ENCODE results near the gene TMEM198.

TMEM198 gene, protein sequence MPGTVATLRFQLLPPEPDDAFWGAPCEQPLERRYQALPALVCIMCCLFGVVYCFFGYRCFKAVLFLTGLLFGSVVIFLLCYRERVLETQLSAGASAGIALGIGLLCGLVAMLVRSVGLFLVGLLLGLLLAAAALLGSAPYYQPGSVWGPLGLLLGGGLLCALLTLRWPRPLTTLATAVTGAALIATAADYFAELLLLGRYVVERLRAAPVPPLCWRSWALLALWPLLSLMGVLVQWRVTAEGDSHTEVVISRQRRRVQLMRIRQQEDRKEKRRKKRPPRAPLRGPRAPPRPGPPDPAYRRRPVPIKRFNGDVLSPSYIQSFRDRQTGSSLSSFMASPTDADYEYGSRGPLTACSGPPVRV

DNA sequence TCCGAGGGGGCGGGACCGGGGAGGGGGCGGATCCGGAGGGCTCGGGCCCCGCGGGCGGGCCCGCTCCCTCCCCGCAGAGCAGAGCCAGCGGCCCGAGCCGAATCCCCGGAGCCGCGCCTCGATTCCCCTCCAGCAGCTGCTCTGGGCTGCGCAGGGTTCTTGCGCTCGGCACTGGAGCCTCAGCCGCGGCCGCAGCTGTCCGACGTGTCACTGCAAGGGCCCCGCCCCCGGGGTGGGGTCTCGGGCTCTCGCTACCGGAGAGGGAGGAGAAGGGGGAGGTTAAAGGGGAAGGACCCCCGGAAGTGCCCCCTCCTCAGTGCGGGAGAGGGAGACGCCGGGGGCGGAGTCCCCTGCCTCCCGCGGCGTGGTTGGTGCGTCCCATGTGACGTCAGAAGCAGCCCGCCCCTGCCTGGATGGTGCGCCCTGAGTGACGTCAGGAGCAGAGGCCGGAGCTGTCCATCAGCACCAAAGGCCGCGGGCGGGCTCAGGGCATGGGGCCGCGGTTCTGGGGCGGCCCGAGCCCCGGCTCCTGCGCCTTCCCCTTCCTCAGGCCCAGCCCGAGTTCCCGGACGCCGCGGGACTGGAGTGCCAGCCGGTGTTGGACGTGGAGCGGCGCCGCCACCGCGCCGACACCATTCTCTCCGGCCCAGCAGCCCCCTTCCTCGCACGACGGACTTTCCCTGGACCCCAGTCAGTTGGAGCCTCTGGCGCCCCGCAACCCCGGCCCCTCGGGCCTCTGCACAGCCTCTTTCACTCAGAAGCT is at the start of gene TMEM198, which contains the start of gene CHPF:
Gene TMEM198 (plus strand): TSS at position 433 of the 763 bp plus-strand sequence. CDS start 700 bp downstream, outside the sequence.
Gene CHPF (minus strand): TSS at position 214 of the 763 bp plus-strand sequence. CDS start 271 bp downstream, outside the sequence.
- peak within 1 kb of the TSS; percentile 80 for H3K27ac ChIP-seq (ENCODE audit: low read depth, low read length)
- H3K27me3 ChIP-seq (ENCODE audit: control insufficient read depth in 1 of 2, insufficient read depth in 2 of 2, low read length in 2 of 2) = no peaks in the 10 kb centered on the region
- H3K9ac ChIP-seq (ENCODE audit: low read length) = peak within 1 kb of the TSS; percentile 61
- peaks cover 15% of the 10 kb centered on the region for H3K36me3 ChIP-seq (ENCODE audit: insufficient read depth, low read length)
- no peaks in the 10 kb centered on the region for H3K9me3 ChIP-seq (ENCODE audit: low read length)
- peak within 1 kb of the TSS; percentile 58 to 78 for H3K4me3 ChIP-seq (ENCODE audit: low read depth in 1 of 2, low read length in 2 of 2)
- peaks cover 23% of the 10 kb centered on the region for H3K4me1 ChIP-seq (ENCODE audit: insufficient read depth, low read length)

DNA sequence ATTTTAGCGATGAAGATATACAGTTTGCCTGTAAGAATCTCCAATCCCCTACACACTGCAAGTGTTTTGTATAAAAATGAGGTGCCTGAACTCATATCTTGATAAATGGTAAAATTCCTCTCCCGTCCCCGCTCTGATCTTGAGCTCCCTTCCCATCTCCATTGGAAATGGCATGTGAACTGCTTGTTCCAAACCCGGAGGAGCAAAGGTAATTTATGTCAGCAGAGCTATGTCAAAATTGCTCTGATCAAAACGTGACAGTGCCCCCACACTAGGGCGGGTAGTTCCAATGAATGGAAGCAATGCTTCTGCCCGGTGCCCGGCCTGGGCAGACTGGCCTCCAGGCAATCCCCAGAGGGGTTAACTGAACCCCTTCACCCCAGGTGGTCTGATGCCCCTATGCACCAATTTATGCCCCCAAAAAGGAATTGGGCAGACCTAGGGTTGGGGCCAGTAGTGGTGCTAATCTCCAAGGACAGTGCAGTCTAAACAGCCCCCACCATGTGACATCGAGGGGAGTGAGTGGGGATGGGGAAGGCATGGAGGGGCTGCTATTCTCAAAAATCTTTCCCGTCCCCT is 48.8 kb upstream of the TMEM198 start:
- peaks cover 22% of the 10 kb centered on the region for H3K36me3 ChIP-seq (ENCODE audit: insufficient read depth, low read length)
- H3K27ac ChIP-seq (ENCODE audit: low read depth, low read length) = peak overlapping the region; percentile 35
- peaks cover 39% of the 10 kb centered on the region for H3K4me1 ChIP-seq (ENCODE audit: insufficient read depth, low read length)
- no peaks in the 10 kb centered on the region for H3K27me3 ChIP-seq (ENCODE audit: control insufficient read depth in 1 of 2, insufficient read depth in 2 of 2, low read length in 2 of 2)
- no peak overlapping the region for H3K4me3 ChIP-seq (ENCODE audit: low read depth in 1 of 2, low read length in 2 of 2)
- H3K9me3 ChIP-seq (ENCODE audit: low read length) = no peaks in the 10 kb centered on the region
- no peak overlapping the region for H3K9ac ChIP-seq (ENCODE audit: low read length)

DNA sequence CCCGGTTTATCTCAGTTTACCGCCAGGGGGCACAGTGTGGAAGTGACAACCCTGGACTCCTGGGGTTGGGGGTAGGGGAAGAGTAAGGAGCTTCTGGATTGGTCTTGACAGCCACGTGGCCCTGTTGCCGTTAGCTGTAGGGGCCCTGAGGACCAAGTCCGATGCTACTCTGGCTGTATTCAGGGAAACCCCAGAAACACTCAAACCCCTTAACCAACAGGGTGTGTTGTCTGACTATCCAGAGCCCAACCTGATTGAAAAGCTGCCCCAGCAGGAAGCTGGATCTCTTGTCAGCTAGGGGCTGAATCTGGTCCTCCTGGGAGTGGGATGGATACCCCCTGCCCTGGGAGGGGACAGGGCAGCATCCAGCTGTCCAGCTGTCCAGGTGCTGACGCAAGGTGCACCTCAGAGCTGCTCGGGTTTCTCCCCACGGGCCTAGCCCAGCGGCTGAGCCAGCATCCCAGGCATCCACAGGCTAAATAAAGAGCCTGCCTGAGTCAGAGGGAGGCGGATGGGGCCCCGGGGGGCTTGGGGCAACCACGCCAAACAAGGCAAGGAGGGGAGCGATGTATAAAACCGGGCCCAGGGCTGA is 48.2 kb upstream of the TMEM198 start:
- H3K27me3 ChIP-seq (ENCODE audit: control insufficient read depth in 1 of 2, insufficient read depth in 2 of 2, low read length in 2 of 2) = no peaks in the 10 kb centered on the region
- peak overlapping the region; percentile 95 for H3K27ac ChIP-seq (ENCODE audit: low read depth, low read length)
- H3K9me3 ChIP-seq (ENCODE audit: low read length) = no peaks in the 10 kb centered on the region
- peaks cover 16% of the 10 kb centered on the region for H3K36me3 ChIP-seq (ENCODE audit: insufficient read depth, low read length)
- peaks cover 39% of the 10 kb centered on the region for H3K4me1 ChIP-seq (ENCODE audit: insufficient read depth, low read length)
- no peak overlapping the region for H3K4me3 ChIP-seq (ENCODE audit: low read depth in 1 of 2, low read length in 2 of 2)
- H3K9ac ChIP-seq (ENCODE audit: low read length) = no peak overlapping the region

DNA sequence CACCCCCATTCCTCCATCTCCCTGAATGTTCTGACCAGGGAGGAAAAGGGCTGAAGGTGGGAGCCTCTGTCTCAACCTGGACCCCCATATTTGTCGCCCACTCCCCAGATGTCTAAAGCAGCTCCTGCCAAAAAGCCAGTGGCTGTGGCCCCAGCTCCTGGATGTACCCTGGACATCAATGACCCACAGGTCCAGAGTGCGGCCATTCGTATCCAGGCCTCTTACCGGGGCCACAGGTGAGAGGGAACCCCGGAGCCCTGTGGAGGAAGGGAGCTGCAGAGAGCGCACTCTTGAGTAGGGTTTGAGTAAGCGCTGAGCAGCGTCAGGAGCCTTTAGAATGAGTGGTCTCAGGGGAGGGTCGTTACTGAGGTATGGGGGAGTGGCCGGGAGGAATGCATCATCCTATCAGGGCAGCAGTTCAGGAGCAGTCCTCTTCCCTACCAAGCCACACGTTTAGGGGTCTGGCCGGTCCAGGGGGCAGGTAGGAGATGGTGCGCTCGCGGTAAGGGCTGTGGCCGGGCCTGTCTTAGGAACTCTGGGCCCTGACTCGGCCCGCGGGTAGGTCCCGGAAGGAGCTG is 47.5 kb upstream of the TMEM198 start:
- Histone ChIP-seq H3K27ac (ENCODE audit: low read depth, low read length) (peak overlapping the region; percentile 95), H3K4me3 (ENCODE audit: low read depth in 1 of 2, low read length in 2 of 2) (peak overlapping the region in 1 of 2 donors; percentile 36), H3K27me3 (ENCODE audit: control insufficient read depth in 1 of 2, insufficient read depth in 2 of 2, low read length in 2 of 2) (no peaks in the 10 kb centered on the region), H3K9ac (ENCODE audit: low read length) (no peak overlapping the region), H3K9me3 (ENCODE audit: low read length) (no peaks in the 10 kb centered on the region), H3K4me1 (ENCODE audit: insufficient read depth, low read length) (peaks cover 39% of the 10 kb centered on the region), H3K36me3 (ENCODE audit: insufficient read depth, low read length) (peaks cover 10% of the 10 kb centered on the region)

DNA sequence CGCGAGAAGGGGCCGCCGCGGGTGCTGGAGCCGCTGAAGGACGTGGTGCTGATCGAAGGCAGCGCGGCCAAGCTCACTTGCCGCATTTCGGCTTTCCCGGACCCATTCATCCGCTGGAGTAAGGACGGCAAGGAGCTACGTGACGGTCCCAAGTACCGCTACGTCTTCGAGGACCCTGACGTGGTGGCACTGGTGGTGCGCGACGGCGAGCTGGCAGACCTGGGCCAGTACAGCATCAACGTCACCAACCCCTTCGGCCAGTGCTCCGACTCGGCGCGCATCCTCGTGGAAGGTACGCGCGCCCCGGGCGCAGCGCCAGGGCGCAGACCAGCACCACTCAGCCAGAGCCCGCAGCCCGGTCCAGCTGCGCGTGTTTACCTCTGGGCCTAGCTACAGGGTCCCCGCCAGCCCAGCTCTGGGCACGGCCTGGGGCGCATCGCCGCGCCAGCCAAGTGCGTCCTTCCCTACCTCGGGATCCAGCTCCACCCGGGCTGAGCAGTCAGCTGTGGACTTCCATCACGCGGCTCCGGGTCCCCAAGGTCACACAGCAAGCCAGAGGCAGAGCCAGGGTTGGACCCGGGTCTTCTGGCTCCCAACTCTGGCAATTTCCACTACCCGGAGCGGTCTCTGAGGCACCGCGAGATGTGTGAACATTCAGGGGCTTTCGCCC is 46.9 kb upstream of the TMEM198 start:
- Histone ChIP-seq H3K27me3 (ENCODE audit: control insufficient read depth in 1 of 2, insufficient read depth in 2 of 2, low read length in 2 of 2) (no peaks in the 10 kb centered on the region), H3K9me3 (ENCODE audit: low read length) (no peaks in the 10 kb centered on the region), H3K9ac (ENCODE audit: low read length) (peak overlapping the region; percentile 66), H3K4me3 (ENCODE audit: low read depth in 1 of 2, low read length in 2 of 2) (peak overlapping the region; percentile 36 to 83), H3K4me1 (ENCODE audit: insufficient read depth, low read length) (peaks cover 39% of the 10 kb centered on the region), H3K27ac (ENCODE audit: low read depth, low read length) (peak overlapping the region; percentile 95), H3K36me3 (ENCODE audit: insufficient read depth, low read length) (peaks cover 10% of the 10 kb centered on the region)

DNA sequence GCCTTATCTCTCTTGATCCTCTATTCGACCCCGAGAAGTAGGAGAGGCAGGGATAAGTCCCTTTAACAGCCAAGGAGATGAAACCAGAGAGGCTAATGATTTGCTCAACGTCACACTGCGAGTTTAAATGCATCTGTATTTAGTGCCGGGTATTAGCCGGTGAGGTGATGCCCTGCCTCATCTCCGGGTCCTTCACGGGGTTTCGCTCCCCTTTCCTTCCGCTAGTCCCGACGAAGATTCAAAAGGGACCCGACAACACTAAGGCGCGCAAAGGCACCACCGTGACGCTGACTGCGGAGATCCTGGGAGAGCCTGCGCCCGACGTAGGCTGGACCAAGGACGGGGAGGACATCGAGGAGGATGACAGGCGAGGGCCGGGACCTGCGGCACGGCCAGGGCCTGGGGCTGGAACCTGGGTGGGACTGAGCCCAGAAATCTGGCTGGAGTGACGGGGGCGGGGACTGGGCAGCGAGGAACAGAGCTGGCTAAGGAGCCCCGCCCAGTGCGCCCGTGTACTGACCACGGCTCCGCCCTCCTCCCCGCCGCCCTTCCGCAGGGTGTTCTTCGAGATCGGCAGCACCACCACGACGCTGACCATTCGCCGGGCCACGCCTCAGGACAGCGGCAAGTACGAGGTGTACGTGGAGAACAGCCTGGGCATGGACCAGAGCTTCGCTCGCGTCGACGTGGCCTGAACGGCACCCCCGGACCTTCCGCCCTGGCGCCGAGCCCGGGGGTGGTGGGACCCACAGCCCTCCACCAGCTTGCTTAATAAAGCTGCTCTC is 46.1 kb upstream of the TMEM198 start:
- peak overlapping the region; percentile 56 to 83 for H3K4me3 ChIP-seq (ENCODE audit: low read depth in 1 of 2, low read length in 2 of 2)
- no peaks in the 10 kb centered on the region for H3K9me3 ChIP-seq (ENCODE audit: low read length)
- H3K9ac ChIP-seq (ENCODE audit: low read length) = peak overlapping the region; percentile 89
- no peaks in the 10 kb centered on the region for H3K27me3 ChIP-seq (ENCODE audit: control insufficient read depth in 1 of 2, insufficient read depth in 2 of 2, low read length in 2 of 2)
- peak overlapping the region; percentile 95 for H3K27ac ChIP-seq (ENCODE audit: low read depth, low read length)
- H3K36me3 ChIP-seq (ENCODE audit: insufficient read depth, low read length) = peaks cover 9% of the 10 kb centered on the region
- H3K4me1 ChIP-seq (ENCODE audit: insufficient read depth, low read length) = peaks cover 39% of the 10 kb centered on the region

DNA sequence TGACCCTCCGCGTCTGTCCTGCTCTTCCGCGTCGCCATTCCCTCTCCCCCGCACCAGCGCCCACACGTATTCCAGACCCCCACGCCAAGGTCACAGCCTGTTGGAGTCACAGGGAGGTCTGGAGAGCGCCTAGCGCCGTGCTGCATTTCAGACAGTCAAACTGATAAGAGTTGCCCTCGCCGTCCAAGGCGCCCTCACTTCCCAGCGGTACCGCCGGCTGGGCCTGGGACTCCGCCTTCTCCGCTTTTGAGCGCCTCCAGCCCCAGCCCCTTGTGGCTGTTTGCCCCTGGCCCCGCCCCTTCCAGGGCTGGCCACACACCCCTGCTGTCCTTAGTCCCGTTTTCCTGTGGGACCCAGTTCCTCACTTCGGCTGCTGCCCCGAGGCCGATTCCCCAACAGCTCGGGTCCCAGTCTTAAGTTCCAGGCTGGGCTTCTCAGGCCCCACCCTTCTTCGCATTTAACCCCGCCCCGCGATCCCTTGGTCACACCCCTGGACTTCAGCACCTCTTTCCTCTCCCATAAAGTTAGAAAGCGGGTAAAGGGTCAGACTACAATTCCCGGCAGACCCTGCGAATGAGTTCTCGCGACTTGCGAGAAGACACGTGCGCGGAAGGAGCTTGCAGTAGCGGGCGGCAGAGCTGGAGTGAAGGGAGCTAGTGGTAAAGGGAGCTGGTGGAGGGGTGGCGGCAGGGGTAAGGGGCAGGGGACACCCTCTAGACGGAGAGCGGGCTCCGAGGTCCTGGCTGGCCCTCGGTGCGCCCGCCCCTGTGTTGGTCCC is 45.4 kb upstream of the TMEM198 start, which contains the start of gene GMPPA:
Gene GMPPA (plus strand): TSS at position 612 of the 778 bp plus-strand sequence. CDS start 1,085 bp downstream, outside the sequence.
- Histone ChIP-seq H3K36me3 (ENCODE audit: insufficient read depth, low read length) (peaks cover 13% of the 10 kb centered on the region), H3K27ac (ENCODE audit: low read depth, low read length) (peak within 1 kb of the TSS; percentile 95), H3K4me3 (ENCODE audit: low read depth in 1 of 2, low read length in 2 of 2) (peak within 1 kb of the TSS; percentile 56 to 83), H3K4me1 (ENCODE audit: insufficient read depth, low read length) (peaks cover 39% of the 10 kb centered on the region), H3K27me3 (ENCODE audit: control insufficient read depth in 1 of 2, insufficient read depth in 2 of 2, low read length in 2 of 2) (no peaks in the 10 kb centered on the region), H3K9ac (ENCODE audit: low read length) (peak within 1 kb of the TSS; percentile 89), H3K9me3 (ENCODE audit: low read length) (no peaks in the 10 kb centered on the region)

DNA sequence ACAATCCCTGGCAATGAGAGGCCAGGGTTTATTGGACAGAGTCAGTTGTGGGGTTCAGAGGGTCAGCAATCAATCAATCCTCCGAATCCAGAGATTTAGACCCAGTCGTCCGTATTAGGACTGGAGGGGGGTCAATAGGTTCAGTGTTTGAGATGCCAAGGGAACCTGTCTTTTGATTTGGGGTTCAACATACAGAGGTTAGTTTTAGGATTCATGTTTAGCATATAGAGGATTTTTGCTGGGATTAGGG is 44.8 kb upstream of the TMEM198 start:
- Histone ChIP-seq H3K36me3 (ENCODE audit: insufficient read depth, low read length) (peaks cover 18% of the 10 kb centered on the region), H3K27me3 (ENCODE audit: control insufficient read depth in 1 of 2, insufficient read depth in 2 of 2, low read length in 2 of 2) (no peaks in the 10 kb centered on the region), H3K4me3 (ENCODE audit: low read depth in 1 of 2, low read length in 2 of 2) (peak overlapping the region; percentile 49 to 83), H3K27ac (ENCODE audit: low read depth, low read length) (peak overlapping the region; percentile 95), H3K9me3 (ENCODE audit: low read length) (no peaks in the 10 kb centered on the region), H3K9ac (ENCODE audit: low read length) (peak overlapping the region; percentile 89), H3K4me1 (ENCODE audit: insufficient read depth, low read length) (peaks cover 39% of the 10 kb centered on the region)

DNA sequence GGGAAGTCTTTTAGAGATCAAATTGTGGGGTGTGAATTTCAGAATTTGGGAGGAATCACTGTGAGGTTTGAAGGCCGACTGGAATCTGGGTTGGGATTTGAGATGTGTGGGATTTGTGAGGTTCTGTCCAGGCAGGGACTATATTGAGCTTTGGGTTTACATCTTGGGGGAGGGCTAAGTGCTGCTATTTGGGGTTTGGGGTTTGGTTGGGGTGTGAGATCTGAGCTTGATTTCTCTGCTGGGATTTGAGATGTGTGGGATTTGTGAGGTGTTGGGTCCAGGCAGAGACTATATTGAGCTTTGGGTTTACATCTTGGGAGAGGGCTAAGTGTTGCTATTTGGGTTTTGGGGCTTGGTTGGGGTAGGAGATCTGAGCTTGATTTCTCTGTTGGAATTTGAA is 44.3 kb upstream of the TMEM198 start:
- Histone ChIP-seq H3K9me3 (ENCODE audit: low read length) (no peaks in the 10 kb centered on the region), H3K27ac (ENCODE audit: low read depth, low read length) (no peak overlapping the region), H3K27me3 (ENCODE audit: control insufficient read depth in 1 of 2, insufficient read depth in 2 of 2, low read length in 2 of 2) (no peaks in the 10 kb centered on the region), H3K36me3 (ENCODE audit: insufficient read depth, low read length) (peaks cover 24% of the 10 kb centered on the region), H3K4me1 (ENCODE audit: insufficient read depth, low read length) (peaks cover 39% of the 10 kb centered on the region), H3K4me3 (ENCODE audit: low read depth in 1 of 2, low read length in 2 of 2) (peak overlapping the region in 1 of 2 donors; percentile 83), H3K9ac (ENCODE audit: low read length) (no peak overlapping the region)

Measured in muscle layer of colon (tissue), 2 donors.